CD4-positive, CD25-positive, alpha-beta regulatory T cell (primary cell): Measurements from ENCODE around the gene FAM219A. TPM values are rescaled to one million over a fixed set of nuclear protein-coding genes. Genes with fewer than 3 reads are reported as not detected.

Source experiments
- ATAC-seq, 2 donors: fragments of 150-1000 bp; cut with Tn5 transposase; one replicate each; pipeline ENCODE4 v1.10.0; 2021; ENCODE audit warnings: low read depth in 2 of 2, moderate number of reproducible peaks in 2 of 2, moderate library complexity in 1 of 2
- DNase-seq, 3 donors: peaks; one replicate each; pipeline versions ENCODE4 v3.0.0 to v3.0.0-alpha.2; 2012 to 2022; ENCODE audit warnings: mixed read lengths in 1 of 3
- H3K27ac ChIP-seq: one replicate; pipeline ENCODE4 v1.7.0; 2013; ENCODE audit warnings: mild to moderate bottlenecking, low read length; ENCODE audit not compliant: insufficient read depth, poor library complexity, severe bottlenecking
- H3K27me3 ChIP-seq: one replicate; pipeline ENCODE4 v1.7.0; 2013; ENCODE audit warnings: low read length; ENCODE audit not compliant: control insufficient read depth, insufficient read depth
- H3K36me3 ChIP-seq: one replicate; pipeline ENCODE4 v1.7.0; 2013; ENCODE audit warnings: mild to moderate bottlenecking, low read length, moderate library complexity; ENCODE audit not compliant: control insufficient read depth, insufficient read depth
- H3K4me1 ChIP-seq: 2 replicates; pipeline ENCODE4 v1.7.0; 2013; ENCODE audit warnings: mild to moderate bottlenecking, low read length; ENCODE audit not compliant: insufficient read depth, control insufficient read depth, poor library complexity, severe bottlenecking
- H3K4me3 ChIP-seq: one replicate; pipeline ENCODE4 v1.7.0; 2013; ENCODE audit warnings: low read depth, mild to moderate bottlenecking, low read length, moderate library complexity
- H3K9me3 ChIP-seq, 2 experiments: 1 replicate in 1 of 2; 2 replicates in 1 of 2; pipeline ENCODE4 v1.7.0; 2013; ENCODE audit warnings: low read length in 2 of 2, mild to moderate bottlenecking in 1 of 2, moderate library complexity in 1 of 2; ENCODE audit not compliant: control insufficient read depth in 2 of 2
- H3K27ac Mint-ChIP-seq, 3 donors: one replicate each; pipeline ENCODE4 v1.8.0; 2020 to 2022; ENCODE audit warnings: mild to moderate bottlenecking in 3 of 3, mixed read lengths in 3 of 3, moderate library complexity in 2 of 3
- H3K27me3 Mint-ChIP-seq: one replicate; pipeline ENCODE4 v1.8.0; 2022; ENCODE audit warnings: mild to moderate bottlenecking, mixed read lengths
- H3K36me3 Mint-ChIP-seq: one replicate; pipeline ENCODE4 v1.8.0; 2020; ENCODE audit warnings: mixed read lengths
- H3K4me1 Mint-ChIP-seq, 4 donors: one replicate each; pipeline ENCODE4 v1.8.0; 2020 to 2022; ENCODE audit warnings: mixed read lengths in 4 of 4, mild to moderate bottlenecking in 1 of 4
- H3K4me3 Mint-ChIP-seq, 4 donors: one replicate each; pipeline ENCODE4 v1.8.0; 2020 to 2022; ENCODE audit warnings: mild to moderate bottlenecking in 4 of 4, mixed read lengths in 4 of 4, moderate library complexity in 3 of 4
- H3K9me3 Mint-ChIP-seq, 7 donors: one replicate each; pipeline ENCODE4 v1.8.0; 2020 to 2022; ENCODE audit warnings: mixed read lengths in 7 of 7, mild to moderate bottlenecking in 3 of 7, moderate library complexity in 2 of 7
- polyA plus RNA-seq, 4 donors: library from polyadenylated mRNA; unstranded; fragments of 300-500 nt; fragmentation: Illumina TruSeq; gene quantifications; one replicate each; pipeline ENCODE4 v1.2.3, GENCODE V29; 2021
- total RNA-seq: library from RNA; stranded (reverse); gene quantifications from one replicate; pipeline ENCODE4 v1.2.3, GENCODE V29; 2022

The FAM219A gene
- total and polyA plus RNA-seq, 5 donors from 2014 or later = 0.70 to 16.9 (median 1.1) TPM

DNA sequence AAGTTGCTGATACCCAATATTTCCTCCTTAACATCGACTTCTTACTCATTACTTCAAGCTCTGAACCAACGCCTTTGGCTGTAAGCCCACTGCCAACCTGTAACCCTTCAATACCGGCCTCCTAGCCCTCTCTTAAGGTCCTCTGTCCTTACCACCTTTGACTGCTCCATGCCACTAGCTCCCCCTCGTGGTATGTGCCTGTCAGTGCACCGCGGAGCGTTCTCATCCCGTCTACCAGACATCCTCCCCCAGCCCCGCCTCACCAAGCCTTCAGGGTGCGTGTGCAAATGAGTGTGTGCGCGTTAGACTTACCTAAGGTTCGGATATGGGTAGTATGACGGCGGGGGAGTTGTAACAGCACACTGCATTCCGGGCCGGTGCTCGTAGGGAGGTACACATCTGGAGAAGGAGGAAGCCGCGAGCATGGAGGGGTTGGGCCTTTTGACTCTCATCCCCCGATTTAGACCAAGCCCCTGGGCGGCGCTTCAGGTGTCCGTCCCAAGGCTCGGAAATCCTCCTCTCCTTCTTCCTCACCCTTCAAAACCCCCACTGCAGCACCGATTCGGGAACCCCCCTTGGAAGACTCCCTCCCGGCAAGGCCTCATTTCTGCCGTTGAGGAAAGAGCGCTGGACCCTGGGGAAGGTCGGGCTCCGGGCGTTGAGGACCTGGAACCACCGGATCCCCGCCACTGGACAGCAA lies 78.9 kb downstream of the FAM219A start:
- H3K4me1 Mint-ChIP-seq = peaks cover 4 to 51% (median 31%) of the 10 kb centered on the region in 4 donors
- peaks cover 0 to 2% (median 0%) of the 10 kb centered on the region in 7 donors for H3K9me3 Mint-ChIP-seq
- DNase-seq (peak; percentile 83 to 94 (median 89)), ATAC-seq (peak; percentile 40 to 41)
- Histone ChIP-seq H3K36me3 (no peaks in the 10 kb centered on the region), H3K9me3 (no peaks in the 10 kb centered on the region), H3K4me3 (peak overlapping the region; percentile 57), H3K27me3 (no peaks in the 10 kb centered on the region), H3K4me1 (peaks cover 43% of the 10 kb centered on the region), H3K27ac (peak overlapping the region; percentile 55)
- peak overlapping the region; percentile 59 to 95 (median 85) for H3K27ac Mint-ChIP-seq
- H3K27me3 Mint-ChIP-seq = no peaks in the 10 kb centered on the region
- H3K36me3 Mint-ChIP-seq = no peaks in the 10 kb centered on the region
- peak overlapping the region; percentile 78 to 91 (median 88) for H3K4me3 Mint-ChIP-seq

- H3K27me3 ChIP-seq = no peaks in the 10 kb centered on the region
- H3K36me3 Mint-ChIP-seq = no peaks in the 10 kb centered on the region
- H3K4me3 ChIP-seq = no peak overlapping the region
- H3K4me3 Mint-ChIP-seq = peak overlapping the region; percentile 78 to 91 (median 88)
- peaks cover 43% of the 10 kb centered on the region for H3K4me1 ChIP-seq
- H3K27ac Mint-ChIP-seq = peak overlapping the region in 2 of 3 donors; percentile 25 to 52
- H3K9me3 ChIP-seq = no peaks in the 10 kb centered on the region
- no peak for ATAC-seq
- no peak for DNase-seq
- H3K36me3 ChIP-seq = no peaks in the 10 kb centered on the region
- H3K27me3 Mint-ChIP-seq = no peaks in the 10 kb centered on the region
- peaks cover 0 to 2% (median 0%) of the 10 kb centered on the region in 7 donors for H3K9me3 Mint-ChIP-seq
- H3K27ac ChIP-seq = no peak overlapping the region
- H3K4me1 Mint-ChIP-seq = peaks cover 8 to 57% (median 31%) of the 10 kb centered on the region in 4 donors
Measured at GRCh38 chr9:34378376-34379060, 79.9 kb downstream of the FAM219A start.

- no peaks in the 10 kb centered on the region for H3K36me3 ChIP-seq
- H3K4me1 ChIP-seq = peaks cover 43% of the 10 kb centered on the region
- peaks cover 0 to 2% (median 0%) of the 10 kb centered on the region in 7 donors for H3K9me3 Mint-ChIP-seq
- no peak overlapping the region for H3K27ac Mint-ChIP-seq
- H3K4me3 Mint-ChIP-seq = peak overlapping the region; percentile 88 to 95 (median 92)
- no peaks in the 10 kb centered on the region for H3K27me3 Mint-ChIP-seq
- ATAC-seq (no peak), DNase-seq (no peak)
- no peaks in the 10 kb centered on the region for H3K27me3 ChIP-seq
- peaks cover 8 to 59% (median 30%) of the 10 kb centered on the region in 4 donors for H3K4me1 Mint-ChIP-seq
- peak overlapping the region; percentile 81 for H3K4me3 ChIP-seq
- H3K9me3 ChIP-seq = no peaks in the 10 kb centered on the region
- H3K27ac ChIP-seq = no peak overlapping the region
- peaks cover 5% of the 10 kb centered on the region for H3K36me3 Mint-ChIP-seq
Measured at GRCh38 chr9:34377404-34377746, 81.0 kb downstream of the FAM219A start.

DNA sequence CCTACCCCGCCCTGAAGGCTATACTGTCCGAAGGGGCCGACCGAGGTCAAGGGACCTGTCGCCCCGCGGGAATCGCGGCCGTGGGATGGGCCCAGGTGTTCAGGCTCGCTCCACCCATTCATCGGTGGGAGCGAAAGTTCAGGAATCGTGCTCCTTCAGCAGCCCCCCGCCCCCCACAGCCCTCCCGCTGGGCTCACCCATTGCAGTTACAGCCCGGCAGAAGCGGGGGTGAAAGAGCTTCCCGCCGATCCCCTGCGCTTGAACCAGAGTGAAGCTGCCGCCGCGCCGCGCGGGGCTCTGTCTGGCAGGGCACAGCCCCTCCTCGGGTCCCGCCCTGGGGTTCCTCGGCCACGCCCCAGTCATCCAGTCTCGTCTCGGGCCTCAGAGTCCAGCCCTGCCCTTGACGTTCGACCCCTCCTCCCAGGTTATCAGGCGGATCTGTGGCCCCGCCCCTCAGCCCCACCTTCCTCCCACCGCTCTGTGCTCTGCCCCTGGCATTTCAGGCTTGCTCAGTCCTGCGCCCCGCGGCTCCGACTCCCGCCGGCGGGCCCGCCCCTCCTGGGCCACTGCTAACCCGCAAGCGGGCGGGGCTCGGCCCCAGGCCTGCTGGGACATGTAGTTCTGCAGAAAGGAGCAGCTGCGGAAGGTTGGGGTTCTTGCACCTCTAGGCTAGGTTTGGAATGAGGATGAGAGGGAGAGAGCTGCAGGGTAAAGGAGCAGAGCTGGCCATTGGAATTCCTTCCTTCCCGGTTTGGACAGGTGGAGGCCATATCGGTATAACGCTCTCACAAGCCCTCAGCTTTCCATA lies 81.6 kb downstream of the FAM219A start, which contains the start of gene MYORG:
Gene MYORG, minus strand, starts transcription at position 303 of the 808 bp plus-strand sequence. CDS start 3,955 bp downstream, outside the sequence.
- ATAC-seq (peak; percentile 82 to 84), DNase-seq (peak; percentile 95 to 99 (median 97))
- Histone ChIP-seq H3K27ac (peak within 1 kb of the TSS; percentile 57), H3K4me1 (peaks cover 43% of the 10 kb centered on the region), H3K36me3 (no peaks in the 10 kb centered on the region), H3K9me3 (no peaks in the 10 kb centered on the region), H3K4me3 (peak within 1 kb of the TSS; percentile 81), H3K27me3 (no peaks in the 10 kb centered on the region)
- Mint-ChIP-seq H3K9me3 (peaks cover 0 to 2% (median 0%) of the 10 kb centered on the region in 7 donors), H3K4me3 (peak within 1 kb of the TSS; percentile 88 to 95 (median 92)), H3K27ac (peak within 1 kb of the TSS in 2 of 3 donors; percentile 84), H3K27me3 (no peaks in the 10 kb centered on the region), H3K4me1 (peaks cover 8 to 59% (median 30%) of the 10 kb centered on the region in 4 donors), H3K36me3 (peaks cover 5% of the 10 kb centered on the region)

- DNase-seq (peak; percentile 34 to 72 (median 52)), ATAC-seq (peak; percentile 8 to 11)
- Mint-ChIP-seq H3K27me3 (no peaks in the 10 kb centered on the region), H3K27ac (peak overlapping the region in 2 of 3 donors; percentile 84), H3K4me3 (peak overlapping the region; percentile 88 to 95 (median 92)), H3K36me3 (peaks cover 5% of the 10 kb centered on the region), H3K4me1 (peaks cover 8 to 55% (median 26%) of the 10 kb centered on the region in 4 donors), H3K9me3 (peaks cover 0 to 2% (median 0%) of the 10 kb centered on the region in 7 donors)
- peaks cover 38% of the 10 kb centered on the region for H3K4me1 ChIP-seq
- no peaks in the 10 kb centered on the region for H3K9me3 ChIP-seq
- H3K27me3 ChIP-seq = no peaks in the 10 kb centered on the region
- peak overlapping the region; percentile 57 for H3K27ac ChIP-seq
- H3K4me3 ChIP-seq = peak overlapping the region; percentile 68
- H3K36me3 ChIP-seq = no peaks in the 10 kb centered on the region
Measured at GRCh38 chr9:34375901-34376595, 82.3 kb downstream of the FAM219A start.

DNA sequence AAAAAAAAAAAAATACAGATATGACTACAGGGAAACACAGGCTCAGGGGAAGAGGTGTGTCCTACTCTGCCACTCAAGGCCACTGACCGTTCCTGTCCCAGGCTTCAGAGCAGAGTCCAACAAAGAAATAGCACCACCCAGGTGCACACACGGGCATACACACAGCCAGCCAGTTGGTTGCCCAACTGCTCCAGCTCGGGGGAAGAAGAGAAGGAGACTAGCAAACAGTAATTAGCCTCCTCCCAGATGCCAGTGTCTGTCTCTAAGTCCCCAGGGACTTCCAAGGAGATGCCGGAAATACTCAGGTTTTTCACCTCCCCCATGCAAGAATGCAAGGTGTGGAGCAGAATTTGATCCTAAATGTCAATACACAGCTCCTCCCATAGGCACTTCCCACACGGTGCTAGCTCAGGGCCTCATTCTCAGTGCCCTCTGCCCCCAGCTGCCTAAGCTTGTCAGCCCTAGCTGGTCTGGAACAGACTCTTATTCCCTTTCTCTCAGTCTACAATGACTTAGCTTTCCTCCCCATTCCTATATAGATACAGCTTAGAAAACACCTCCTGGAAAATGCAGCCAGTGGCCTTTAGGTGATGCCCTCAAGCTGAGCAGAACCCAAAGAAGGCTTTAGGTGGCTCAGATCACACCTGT lies 83.3 kb downstream of the FAM219A start:
- peak overlapping the region in 3 of 4 donors; percentile 88 to 95 (median 94) for H3K4me3 Mint-ChIP-seq
- H3K36me3 Mint-ChIP-seq = peaks cover 5% of the 10 kb centered on the region
- peaks cover 0 to 2% (median 0%) of the 10 kb centered on the region in 7 donors for H3K9me3 Mint-ChIP-seq
- no peak overlapping the region for H3K27ac ChIP-seq
- DNase-seq = no peak
- no peaks in the 10 kb centered on the region for H3K27me3 ChIP-seq
- no peak overlapping the region for H3K4me3 ChIP-seq
- peaks cover 30% of the 10 kb centered on the region for H3K4me1 ChIP-seq
- no peaks in the 10 kb centered on the region for H3K9me3 ChIP-seq
- peak overlapping the region in 1 of 3 donors; percentile 77 for H3K27ac Mint-ChIP-seq
- H3K4me1 Mint-ChIP-seq = peaks cover 8 to 46% (median 20%) of the 10 kb centered on the region in 4 donors
- ATAC-seq = no peak
- H3K27me3 Mint-ChIP-seq = no peaks in the 10 kb centered on the region
- H3K36me3 ChIP-seq = no peaks in the 10 kb centered on the region
